Measurements from ENCODE around the gene AP3D1.
A peak's percentile ranks its signal among the peaks of the same experiment; 100 is the strongest.
"Not testable (repeated sequence)": the region's sequence is repeated elsewhere in the genome, so short reads cannot be mapped to it uniquely, and the experiment has no call there.

Gene AP3D1

DNA sequence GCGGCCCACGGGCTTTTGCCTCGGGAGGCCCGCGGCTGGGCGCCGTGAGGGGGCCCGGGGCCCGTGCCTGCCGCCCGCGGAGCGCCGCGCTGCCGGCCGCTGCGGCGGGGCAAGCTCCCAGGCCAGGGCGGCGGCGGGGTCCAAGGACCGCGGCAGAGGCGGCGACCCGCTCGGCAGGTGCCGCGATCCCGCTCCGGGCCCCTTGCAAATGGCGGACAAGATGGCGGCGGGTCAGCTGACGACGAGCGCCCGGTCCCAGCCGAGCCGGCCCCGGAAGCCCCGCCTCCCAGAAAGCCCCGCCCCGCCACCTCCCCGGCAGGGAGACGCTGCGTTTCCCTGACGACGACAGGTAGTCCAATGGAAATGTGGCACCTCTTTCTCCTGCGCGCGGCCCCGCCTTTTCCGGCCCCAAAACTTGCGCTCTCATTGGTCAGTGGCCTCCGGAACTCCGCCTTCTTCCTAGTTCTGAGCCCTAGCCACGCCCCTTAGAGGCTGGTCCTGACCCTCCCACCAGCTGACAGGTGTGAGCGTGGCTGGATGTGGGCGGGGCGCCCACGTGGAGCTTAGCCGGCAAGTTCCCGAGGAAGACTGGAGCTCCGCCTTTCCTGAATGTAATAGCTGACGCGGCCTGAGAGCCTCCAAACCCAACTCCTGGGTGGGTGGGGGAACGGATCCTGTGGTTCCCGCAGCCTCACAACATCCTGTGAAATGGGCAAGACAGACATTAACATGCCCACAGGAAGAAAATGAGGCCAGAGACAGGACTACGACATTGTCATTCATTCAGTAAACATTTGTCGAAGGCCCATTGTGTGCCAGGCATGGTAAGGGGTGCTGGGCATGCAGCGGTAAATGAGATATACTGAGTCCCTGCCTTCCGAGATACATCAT, at the start of gene AP3D1:
Gene AP3D1 (minus strand): TSS at position 228 of the 891 bp plus-strand sequence. CDS start 232 bp downstream, outside the sequence.
- DNase-seq: peak; percentile 100

DNA sequence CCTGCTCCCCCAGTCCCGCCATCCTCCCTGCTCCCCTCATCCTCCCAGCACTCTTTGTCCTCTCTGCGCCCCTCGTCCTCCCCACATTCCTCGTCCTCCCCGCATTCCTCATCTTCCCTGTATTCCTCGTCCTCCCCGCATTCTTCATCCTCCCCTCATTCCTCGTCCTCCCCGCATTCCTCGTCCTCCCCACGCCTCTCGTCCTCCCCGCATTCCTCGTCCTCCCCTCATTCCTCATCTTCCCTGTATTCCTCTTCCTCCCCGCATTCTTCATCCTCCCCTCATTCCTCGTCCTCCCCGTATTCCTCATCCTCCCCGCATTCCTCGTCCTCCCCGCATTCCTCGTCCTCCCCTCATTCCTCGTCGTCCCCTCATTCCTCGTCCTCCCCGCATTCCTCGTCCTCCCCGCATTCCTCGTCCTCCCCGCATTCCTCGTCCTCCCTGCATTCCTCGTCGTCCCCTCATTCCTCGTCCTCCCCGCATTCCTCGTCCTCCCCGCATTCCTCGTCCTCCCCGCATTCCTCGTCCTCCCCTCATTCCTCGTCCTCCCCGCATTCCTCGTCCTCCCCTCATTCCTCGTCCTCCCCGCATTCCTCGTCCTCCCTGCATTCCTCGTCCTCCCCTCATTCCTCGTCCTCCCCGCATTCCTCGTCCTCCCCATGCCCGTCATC, 49.4 kb upstream of the AP3D1 start:
- not testable (repeated sequence) for DNase-seq

DNA sequence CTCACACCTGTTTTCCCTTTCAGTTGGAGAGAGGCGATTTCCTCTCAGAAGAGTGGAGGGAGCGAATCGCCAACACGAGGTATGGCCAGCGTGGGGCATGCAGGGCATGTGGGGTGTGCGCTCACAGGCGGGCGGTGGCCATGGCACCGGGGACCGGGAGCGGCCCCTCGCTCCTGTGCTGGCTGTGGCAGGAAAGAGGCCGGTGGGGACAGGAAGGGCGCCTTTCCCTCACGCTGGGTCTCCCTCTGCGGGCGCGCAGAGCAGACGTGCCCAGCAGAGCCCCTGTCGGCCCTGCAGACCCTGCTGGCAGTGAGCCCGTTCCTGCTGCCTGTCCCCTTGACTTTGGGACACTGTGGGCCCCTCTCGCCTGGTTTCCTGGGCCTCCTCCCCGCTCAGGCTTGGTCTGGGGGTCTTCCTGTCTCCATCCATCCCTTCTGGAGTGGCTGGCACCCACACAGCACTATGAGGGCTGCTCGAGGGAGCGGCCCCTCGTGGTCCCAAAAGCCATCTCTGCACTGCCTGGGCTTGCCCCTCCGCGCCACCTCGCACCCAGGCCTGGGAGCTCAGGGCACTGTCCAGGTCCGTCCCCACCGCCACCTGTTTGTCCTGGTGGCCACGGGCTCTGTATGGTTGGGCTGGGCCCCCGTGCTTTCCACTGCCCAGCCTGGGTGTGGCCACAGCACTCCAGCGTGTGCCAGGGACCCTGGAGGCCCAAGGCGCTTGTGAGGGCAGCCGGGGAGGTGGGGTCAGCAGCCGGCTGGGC, 48.7 kb upstream of the AP3D1 start:
- no peak for DNase-seq

DNA sequence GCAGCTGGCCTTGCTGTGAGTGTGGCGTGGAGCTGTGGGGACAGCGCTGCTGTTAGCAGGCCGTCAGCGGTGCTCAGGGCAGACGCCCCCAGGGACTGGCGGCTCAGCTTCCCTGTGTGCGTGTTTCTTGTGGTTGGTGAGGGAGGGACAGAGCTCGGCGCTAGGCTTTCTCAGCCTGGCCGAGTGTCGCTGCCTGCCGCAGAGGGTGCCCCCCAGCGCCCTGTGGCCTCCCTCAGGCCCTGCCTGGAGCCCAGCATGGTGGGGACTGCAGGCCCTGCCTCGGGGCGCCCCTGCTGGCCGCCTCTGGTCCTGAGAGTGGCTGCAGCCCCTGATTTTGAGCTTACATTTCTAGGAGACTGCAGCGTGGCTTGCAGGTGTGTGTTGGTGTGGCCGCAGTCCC, 47.8 kb upstream of the AP3D1 start:
- no peak for DNase-seq

DNA sequence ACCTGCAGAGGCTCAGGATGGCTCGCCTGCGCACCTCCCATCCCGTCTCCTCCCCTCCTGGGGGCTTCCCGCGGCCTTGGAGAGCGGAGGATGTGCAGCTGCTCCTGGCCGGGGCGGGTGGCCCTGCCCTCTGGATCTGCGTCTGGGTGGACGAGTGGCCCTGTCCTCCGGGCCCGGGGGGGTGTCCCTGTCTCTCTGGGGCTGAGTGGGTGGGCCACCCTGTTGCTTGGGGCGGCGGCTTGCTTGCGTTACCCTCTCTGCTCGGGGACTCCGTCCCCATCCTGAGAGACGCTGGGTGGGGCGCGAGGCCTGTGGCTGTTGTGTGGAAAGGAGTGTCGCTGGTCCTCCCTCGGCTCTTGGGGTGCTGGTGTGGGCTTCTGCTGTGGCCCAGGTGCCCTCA, 47.0 kb upstream of the AP3D1 start:
- DNase-seq: no peak

DNA sequence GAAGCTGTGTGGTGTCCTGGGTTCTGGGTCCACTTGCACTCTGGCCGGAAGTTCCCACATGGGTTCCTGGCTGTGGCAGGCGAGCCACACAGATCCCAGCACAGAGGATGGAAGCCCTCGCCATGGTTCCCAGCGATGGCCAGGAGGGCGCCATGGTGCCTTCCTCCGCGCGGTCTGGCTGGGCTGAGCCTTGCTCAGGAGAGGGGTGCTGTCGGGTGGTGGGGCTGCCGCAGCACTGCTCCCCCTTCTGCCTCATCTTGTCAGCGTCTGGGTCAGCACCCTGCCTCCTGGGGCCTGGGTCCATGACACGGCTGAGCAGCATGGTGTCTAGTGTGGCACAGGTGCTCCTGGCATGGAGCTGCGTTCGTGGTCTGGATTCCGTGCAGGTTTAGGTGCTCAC, 45.9 kb upstream of the AP3D1 start:
- no peak for DNase-seq

DNA sequence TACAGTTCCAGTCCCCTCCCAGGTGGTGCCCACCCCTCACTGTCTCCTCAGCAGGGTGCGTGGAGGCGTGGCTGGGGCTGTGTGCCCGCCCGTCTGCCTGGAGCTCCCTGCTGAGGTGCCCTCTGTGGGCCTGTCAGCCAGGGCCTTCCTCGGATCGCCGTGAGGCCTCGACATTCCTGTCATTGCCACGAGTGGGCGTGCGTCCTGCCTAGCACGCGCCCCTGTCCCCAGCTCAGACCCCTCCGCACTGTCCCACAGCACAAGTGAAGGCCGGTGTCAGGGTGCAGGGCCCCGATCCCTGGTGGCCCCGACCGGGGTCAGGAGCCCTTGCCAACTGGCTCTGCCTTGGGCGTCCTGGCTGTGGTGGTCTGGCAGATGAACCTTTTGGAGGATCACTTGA, 44.5 kb upstream of the AP3D1 start:
- DNase-seq: no peak

DNA sequence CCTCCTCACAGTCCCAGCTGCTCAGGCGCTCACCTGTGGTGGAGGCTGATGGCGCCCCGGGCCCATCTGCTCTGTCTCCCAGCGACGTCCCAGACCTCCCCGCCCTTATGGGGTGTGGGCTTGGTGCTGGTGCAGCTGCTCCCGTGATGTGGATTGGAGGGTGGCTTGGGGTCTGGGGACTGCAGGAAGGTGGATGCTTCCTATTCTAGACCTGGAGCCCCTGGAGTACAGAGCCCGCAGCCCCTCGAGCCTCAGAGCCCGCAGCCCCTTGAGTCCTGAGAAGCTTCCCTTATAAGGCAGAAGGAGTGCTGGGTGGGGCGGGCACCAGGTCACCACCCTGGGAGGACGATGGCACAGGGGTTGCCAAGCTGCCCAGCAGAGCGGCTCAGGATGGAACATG, 44.0 kb upstream of the AP3D1 start:
- no peak for DNase-seq

DNA sequence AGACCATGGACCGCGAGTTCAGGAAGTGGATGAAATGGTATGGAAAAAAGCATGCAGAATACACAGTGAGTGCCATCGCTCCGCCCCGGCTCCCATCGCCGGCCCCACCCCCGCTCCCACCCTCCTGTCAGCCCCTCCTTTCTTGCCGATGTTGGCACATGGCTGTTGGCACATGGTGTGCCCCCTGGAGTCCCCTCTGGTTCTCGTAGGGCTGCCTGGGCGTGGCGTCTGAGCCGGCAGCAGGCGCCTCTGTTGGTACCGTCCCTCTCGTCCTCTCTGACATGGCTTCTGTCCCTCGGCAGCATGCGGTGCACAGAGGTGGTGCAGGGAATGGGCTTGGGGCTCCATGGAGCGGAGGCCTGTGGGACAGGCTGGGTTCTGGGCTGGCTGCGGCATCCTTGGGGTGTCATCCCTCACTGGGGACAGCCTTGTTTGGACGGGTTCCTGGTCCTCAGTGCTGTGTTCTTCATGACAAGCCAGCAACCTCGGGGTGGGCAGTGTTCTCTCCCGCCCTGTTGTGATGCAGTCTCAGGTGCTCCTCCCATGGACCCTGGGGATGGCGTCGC, 43.2 kb upstream of the AP3D1 start:
- no peak for DNase-seq

DNA sequence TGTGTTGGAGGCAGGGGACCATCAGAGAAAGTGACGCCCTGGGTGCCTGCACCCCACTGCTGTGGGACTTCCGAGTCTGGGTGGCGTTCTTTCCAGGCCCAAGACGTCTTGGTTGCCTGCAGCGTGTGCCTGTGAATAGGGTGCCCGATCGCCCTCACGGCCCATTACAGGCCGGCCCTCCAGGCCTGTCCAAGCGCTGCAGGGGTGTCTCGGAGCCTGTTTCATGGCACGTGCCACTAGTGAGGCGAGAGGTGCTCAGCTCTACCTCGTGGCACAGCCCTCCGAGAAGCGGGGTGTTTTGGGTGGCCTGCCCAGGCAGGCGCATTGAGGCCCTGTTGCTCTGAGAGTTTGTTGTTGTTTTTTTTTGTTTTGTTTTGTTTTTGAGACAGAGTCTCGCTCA, 42.4 kb upstream of the AP3D1 start:
- DNase-seq: no peak

DNA sequence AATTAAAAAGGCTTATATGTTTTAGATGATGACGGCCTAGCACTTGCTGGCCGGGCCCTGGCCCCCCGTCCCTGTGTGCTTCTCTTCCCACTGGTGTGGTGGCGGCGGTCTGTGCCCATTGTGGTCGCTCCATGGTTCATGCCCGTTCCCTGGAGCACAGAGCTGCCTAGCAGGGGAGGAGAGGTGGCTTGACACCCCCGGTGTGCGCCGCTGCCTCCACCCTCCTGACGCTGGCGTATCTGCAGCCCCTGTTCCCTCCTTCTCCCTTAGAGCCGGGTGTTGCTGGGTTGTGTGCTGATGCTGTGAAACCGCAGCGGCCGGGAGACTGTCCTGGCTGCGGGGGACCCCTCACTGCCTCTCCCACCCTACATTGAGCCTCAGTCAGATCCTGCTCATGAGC, 41.5 kb upstream of the AP3D1 start:
- DNase-seq: no peak

DNA sequence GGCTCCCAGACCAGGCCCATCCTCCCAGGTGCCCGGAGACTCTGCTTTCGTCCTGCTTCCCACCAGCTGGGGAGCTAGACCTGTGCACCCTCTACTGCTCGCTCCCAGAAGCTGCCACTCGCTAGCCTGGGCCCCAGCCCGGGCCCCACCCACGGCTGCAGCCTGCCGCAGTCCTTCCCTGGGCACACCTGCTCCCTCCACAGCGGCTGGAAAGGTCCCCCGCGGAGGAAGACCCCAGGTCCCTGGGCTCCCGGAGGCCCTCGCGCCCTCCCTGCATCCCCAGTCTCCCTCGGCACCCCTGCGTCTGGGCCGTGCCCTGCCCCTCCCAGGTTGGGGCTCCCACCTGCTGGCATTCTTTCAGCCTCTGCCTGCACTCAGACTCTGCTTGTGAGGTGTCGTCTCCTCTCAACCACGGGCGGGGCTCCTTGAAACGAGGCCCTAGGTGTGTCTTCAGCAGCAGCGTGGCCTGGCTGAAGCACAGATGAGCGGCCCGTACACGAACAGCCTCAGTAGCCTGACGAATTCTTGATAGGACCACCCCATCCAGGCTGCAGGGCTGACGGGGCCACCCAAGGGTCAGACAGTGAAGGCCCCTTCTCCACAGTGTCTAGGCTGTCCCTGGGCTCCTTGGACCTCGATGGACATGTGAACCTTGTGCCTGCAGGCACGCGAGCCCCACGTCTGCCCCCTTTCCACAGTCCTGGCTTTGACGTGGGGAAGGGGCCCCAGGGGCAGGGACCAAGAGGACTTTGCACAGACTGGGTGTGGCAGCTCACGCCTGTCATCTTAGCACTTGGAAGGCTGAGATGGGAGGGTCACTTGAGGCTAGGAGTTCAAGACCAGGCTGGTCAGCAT, 40.3 kb upstream of the AP3D1 start:
- DNase-seq: no peak

DNA sequence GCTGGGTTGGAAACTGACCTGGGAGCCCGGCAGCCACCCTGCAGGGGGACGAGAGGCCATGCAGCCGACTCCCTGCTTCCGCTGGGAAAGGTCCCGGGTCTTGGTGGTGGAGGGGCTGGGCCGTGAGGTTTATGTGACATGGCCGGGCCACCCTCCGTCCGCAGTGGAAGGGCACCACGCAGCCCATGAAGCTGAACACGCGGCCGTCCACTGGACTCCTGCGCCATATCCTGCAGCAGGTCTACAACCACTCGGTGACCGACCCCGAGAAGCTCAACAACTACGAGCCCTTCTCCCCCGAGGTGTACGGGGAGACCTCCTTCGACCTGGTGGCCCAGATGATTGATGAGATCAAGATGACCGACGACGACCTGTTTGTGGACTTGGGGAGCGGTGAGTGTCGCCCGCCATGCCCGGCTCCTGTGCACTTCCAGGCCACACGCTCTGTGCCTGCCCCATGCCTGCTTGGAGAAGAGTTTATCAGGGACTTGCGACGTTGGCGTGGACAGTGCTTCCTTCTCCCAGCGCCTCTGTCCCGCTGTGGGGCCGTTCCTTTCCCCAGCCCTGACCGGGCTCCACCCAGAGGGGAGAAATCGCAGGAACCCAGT, 39.6 kb upstream of the AP3D1 start:
- no peak for DNase-seq

DNA sequence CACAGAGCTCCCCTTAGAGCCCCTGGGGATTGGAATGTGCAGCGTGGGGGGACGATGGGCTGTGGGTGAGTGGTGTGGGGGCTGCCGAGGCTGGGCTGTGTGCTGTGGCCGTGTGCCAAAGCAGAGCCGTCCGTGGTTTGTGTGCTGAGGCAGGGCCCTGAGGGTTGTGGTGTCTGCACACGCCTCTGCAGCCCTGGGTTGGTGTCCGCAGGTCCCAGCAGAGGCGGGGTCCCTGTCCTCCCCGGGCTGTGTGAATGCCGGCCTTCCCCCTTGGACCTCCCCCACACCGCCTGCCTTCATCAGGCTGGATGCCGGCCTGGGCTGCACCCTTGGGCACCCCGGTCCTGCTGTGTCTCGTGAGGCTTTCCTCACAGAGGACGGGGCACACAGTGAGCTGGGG, 38.5 kb upstream of the AP3D1 start:
- DNase-seq: no peak

DNA sequence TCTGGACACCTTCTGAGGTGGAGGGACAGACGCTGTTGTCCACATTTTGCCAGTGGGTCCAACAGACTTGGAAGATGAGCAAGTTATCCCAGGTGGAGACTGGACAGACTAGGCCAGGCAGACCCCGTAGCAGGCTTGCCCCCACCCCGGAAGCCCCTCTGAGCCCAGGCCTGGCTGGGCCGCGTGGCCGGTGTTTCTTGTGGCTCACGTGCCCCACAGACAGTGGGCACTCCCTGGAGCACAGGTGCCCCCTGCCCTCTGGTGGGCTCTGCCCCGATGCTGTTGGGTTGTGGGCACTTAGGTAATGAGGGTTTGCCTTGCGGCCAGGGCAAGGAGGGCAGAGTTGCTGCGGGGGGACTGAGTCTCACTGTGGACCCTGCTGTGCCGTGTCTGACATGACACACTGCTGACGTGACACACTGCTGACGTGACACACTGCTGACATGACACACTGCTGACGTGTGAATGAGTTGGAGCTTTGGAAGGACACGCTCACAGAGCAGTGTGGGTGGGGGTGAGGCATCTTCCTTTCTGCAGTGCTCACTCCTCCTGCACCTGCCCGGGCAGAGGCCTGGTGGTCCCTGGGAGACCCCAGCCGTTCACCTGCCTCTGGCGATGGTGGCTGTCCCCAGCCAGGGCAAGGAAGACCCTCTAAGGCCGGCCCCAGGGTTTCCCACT, 37.5 kb upstream of the AP3D1 start:
- DNase-seq: peak; percentile 32

DNA sequence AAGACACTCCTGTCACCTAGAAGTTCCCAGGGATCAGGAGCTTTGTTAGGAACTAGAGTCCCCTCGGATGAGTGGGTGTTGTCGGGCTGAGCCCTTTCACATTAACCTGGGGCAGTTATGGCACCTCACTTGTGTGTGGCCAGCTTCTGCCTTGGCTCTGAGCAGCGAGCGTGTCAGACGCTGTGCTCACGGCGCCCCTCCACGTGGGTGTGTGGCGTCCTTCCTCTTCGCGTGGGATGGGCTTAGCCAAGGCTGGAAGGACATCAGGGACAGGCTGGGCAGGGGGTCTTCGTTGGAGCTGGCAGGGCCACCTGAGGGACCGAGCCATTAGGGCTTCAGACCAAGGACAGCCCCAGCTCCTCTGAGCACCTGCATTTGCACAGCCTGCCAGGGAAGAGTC, 35.8 kb upstream of the AP3D1 start:
- DNase-seq: no peak

DNA sequence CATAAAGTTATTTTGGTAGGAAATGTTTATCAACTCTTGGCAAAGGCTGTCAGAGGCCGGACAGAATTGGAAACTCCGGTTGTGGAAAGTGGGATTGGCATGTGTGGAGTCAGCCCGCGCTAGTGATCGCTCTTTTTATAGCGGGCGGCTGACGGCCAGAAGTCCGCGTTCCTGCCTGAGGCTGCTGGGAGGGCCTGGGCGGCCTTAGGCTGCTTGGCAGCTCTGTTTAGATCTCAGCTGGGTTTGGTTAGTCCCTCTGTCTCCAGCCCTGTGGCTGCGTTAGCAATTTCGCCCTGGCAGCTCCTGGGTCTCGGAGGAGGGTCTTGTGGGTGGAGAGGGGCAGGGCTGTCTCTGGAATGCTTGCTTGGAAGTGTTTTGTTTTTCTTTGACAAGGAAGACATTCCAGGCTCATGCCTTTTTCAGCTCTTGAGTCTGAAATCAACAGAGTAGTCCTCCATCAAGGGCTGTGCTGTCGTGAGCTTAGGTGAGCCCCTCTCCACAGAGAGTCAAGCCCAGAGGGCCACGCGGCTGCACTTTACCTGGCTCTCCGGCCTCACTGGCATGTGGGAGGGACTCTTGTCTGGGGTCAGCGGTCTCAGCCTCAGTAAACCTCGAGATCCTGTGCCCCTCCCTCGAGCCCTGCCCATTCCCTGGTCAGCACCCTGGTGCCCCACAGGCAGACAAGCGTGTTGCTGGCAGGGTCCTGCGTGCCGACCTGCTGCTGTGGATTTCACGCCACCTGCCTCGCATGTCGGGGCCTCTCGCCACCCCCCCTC, 34.9 kb upstream of the AP3D1 start:
- DNase-seq: no peak

DNA sequence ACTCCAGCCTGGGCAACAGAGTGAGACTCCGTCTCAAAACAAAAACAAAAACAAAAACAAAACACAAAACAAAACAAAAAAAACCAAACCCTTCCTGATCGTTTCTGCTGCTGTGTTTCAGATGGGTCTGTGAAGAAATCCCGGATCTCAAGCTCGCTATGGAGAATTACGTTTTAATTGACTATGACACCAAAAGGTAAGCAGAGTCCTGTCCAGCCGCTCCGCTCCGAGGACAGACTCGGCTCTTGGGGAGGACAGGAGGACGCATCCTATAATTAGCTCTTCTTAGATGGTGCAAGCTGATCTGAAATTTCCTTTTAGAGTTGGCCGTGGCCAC, 34.3 kb upstream of the AP3D1 start:
- DNase-seq: no peak

DNA sequence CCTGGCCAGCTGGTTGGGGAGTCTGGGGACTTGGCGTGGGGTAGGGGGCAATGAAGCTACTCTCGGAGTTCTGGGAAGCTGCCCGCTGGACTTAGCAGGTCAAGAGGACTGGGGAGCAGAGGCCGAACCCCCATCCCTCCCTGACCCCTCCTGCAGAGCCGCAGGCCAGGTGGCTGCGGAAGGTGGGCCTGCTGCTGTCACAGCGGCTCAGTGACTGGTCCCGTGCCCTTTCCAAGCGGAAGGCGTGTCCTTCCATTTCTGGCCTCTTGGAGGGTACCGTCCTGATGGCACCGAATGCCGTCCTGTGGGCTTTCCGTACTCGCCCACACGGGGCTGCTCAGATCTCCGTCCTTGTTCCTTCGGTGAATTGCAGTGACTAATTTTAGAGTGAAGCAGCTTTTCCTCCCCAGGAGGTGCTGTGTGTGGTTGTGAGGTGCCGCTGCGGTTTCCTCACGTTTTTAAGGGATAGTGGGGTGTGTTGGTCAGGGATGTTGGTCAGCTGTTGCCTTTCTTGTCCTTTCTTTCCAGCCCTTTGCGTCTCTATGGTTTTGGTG, 33.1 kb upstream of the AP3D1 start:
- DNase-seq: no peak

DNA sequence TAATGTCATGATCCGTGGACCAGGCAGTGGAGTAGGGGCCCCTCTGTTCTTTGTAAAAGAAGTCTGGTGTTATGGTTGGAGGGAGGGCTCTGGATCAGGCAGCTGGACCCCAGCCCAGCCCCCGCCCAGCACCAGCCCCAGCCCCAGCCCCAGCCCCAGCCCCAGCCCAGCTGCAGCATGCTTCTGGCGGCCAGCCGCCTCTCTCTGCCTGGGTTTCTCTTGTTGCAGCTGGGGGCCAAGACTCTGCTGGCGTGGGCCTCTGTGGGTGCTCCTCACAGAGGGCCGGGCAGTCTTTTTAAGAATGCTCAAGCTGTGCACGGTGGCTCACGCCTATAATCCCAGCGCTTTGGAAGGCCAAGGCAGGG, 30.2 kb upstream of the AP3D1 start:
- DNase-seq: no peak
